Stimulated activated CD4-positive, alpha-beta T cell treated with anti-CD3 and anti-CD28 coated beads, Interleukin-1b, Interleukin-23, amount 100 ng/mL, for 4 hours (primary cell): ENCODE measurements around the gene OR10H1.
"Not testable (repeated sequence)": the region's sequence is repeated elsewhere in the genome, so short reads cannot be mapped to it uniquely, and the experiment has no call there.

Experiments
- DNase-seq, 2 donors: peaks; one replicate each; pipeline ENCODE4 v3.0.0-alpha.2; 2020; ENCODE audit warnings: low read depth in 2 of 2

The OR10H1 gene

GRCh38 chr19:15774159-15774558 lies 41.3 kb downstream of the OR10H1 start:
- DNase-seq = not testable (repeated sequence)

GRCh38 chr19:15769586-15769985 lies 45.9 kb downstream of the OR10H1 start:
- DNase-seq = no peak

GRCh38 chr19:15759962-15760565 lies 55.4 kb downstream of the OR10H1 start:
- no peak for DNase-seq

GRCh38 chr19:15758379-15758778 lies 57.1 kb downstream of the OR10H1 start:
- DNase-seq = no peak
